ENCODE results near the gene DHRSX. TPM values are rescaled to one million over a fixed set of nuclear protein-coding genes. Genes with fewer than 3 reads are reported as not detected.

Gene DHRSX
- total and polyA plus RNA-seq, 9 of the 15 experiments (the other 6 are each of a cell fraction or from before 2014, with no cell fraction given), result 0.59 to 11.0 (median 6.2) TPM

- TF ChIP-seq SREBF2 (CRISPR knock-in tag; IDR thresholded peaks at IDR 0.05) (no peak), CCAR2 (IDR thresholded peaks at IDR 0.05; ENCODE audit: low read depth, low read length) (no peak), THRB (CRISPR knock-in tag; conservative IDR thresholded peaks at IDR 0.05) (no peak), MCM5 (IDR thresholded peaks at IDR 0.05; ENCODE audit: low read depth) (no peak), ESRRB (CRISPR knock-in tag; IDR thresholded peaks at IDR 0.05; ENCODE audit: borderline replicate concordance) (no peak)
Observed at GRCh38 chrX:2404776-2405175, 96.0 kb downstream of the DHRSX start (continued).

DNA sequence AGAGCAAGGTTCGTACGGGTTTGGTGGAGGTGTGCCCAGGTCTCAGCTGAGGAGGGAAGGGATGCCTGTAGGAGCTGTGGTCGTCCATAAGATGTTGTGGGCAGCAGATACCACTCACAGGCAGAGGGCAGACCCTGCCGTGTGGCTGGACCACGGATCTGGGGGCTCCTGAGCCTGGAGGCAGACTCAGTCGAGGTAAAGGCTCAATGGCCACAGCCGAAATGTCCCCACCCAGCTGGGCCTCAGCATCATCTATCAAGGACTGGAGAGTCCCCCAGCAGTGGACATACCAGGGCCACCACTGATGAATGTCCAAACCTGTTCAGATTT lies 98.5 kb downstream of the DHRSX start:
- no peak for ATAC-seq
- TF ChIP-seq ZNF584 (CRISPR knock-in tag; IDR thresholded peaks at IDR 0.05; ENCODE audit: low read depth) (no peak), CBX3 (IDR thresholded peaks at IDR 0.05; ENCODE audit: borderline replicate concordance in 1 of 2, low read length in 2 of 2) (no peak), CBX5 (IDR thresholded peaks at IDR 0.05; ENCODE audit: borderline replicate concordance, low read depth) (no peak), ARNT (IDR thresholded peaks at IDR 0.05) (no peak), PHB (CRISPR knock-in tag; IDR thresholded peaks at IDR 0.05) (no peak), BRF1 (IDR thresholded peaks at IDR 0.05; ENCODE audit: borderline replicate concordance, extremely low read depth, insufficient read length) (no peak), BCL6 (CRISPR knock-in tag; IDR thresholded peaks at IDR 0.05) (no peak), NCOA6 (IDR thresholded peaks at IDR 0.05) (no peak), ELF2 (CRISPR knock-in tag; IDR thresholded peaks at IDR 0.05) (no peak), KDM2B (CRISPR knock-in tag; IDR thresholded peaks at IDR 0.05) (no peak), ZSCAN32 (CRISPR knock-in tag; IDR thresholded peaks at IDR 0.05) (no peak)
- TF ChIP-seq, protein P1, sequence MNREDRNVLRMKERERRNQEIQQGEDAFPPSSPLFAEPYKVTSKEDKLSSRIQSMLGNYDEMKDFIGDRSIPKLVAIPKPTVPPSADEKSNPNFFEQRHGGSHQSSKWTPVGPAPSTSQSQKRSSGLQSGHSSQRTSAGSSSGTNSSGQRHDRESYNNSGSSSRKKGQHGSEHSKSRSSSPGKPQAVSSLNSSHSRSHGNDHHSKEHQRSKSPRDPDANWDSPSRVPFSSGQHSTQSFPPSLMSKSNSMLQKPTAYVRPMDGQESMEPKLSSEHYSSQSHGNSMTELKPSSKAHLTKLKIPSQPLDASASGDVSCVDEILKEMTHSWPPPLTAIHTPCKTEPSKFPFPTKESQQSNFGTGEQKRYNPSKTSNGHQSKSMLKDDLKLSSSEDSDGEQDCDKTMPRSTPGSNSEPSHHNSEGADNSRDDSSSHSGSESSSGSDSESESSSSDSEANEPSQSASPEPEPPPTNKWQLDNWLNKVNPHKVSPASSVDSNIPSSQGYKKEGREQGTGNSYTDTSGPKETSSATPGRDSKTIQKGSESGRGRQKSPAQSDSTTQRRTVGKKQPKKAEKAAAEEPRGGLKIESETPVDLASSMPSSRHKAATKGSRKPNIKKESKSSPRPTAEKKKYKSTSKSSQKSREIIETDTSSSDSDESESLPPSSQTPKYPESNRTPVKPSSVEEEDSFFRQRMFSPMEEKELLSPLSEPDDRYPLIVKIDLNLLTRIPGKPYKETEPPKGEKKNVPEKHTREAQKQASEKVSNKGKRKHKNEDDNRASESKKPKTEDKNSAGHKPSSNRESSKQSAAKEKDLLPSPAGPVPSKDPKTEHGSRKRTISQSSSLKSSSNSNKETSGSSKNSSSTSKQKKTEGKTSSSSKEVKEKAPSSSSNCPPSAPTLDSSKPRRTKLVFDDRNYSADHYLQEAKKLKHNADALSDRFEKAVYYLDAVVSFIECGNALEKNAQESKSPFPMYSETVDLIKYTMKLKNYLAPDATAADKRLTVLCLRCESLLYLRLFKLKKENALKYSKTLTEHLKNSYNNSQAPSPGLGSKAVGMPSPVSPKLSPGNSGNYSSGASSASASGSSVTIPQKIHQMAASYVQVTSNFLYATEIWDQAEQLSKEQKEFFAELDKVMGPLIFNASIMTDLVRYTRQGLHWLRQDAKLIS (CRISPR knock-in tag; IDR thresholded peaks at IDR 0.05), result no peak

More for the DNA sequence above, 98.5 kb downstream of the DHRSX start:
- H2AFZ ChIP-seq (ENCODE audit: low read depth, low read length), result no peak overlapping the region
- no peaks in the 10 kb centered on the region for H3K4me1 ChIP-seq (replicated peaks in 1 of 2; ENCODE audit: control insufficient read depth in 2 of 2, insufficient read depth in 2 of 2, low read length in 2 of 2)
- no peak overlapping the region for H3K4me2 ChIP-seq (ENCODE audit: insufficient read depth, low read length)
- intact Hi-C loops (cut with micrococcal nuclease), result no loop called here
- BruUV-seq (replicated peaks), result no TSS peak
- H3K27me3 ChIP-seq (ENCODE audit: control insufficient read depth in 2 of 2, insufficient read depth in 2 of 2, low read length in 2 of 2), result no peaks in the 10 kb centered on the region
- FAIRE-seq, result no peak
- peaks cover 4% of the 10 kb centered on the region; the same call in 1 of the 3 replicates for H3K36me3 ChIP-seq (ENCODE audit: control insufficient read depth, insufficient read depth, low read length)
- H3K4me3 ChIP-seq, result no peak overlapping the region
- ChIA-PET POLR2A (no interaction called here), CTCF (ENCODE audit: low intra/inter-chr PET ratio) (no interaction called here)
- WGBS (ENCODE audit: insufficient coverage, low coverage, missing lambda C conversion rate), result 56% methylated on average over 4 of the region's 7 CpGs
- in situ Hi-C loops (cut with MboI), result no loop called here
- no peak overlapping the region for H3K27ac ChIP-seq (ENCODE audit: extremely low read depth, low read depth, low read length)
- no peak overlapping the region for H3K9ac ChIP-seq (ENCODE audit: insufficient read depth in 1 of 2, low read depth in 2 of 2, low read length in 2 of 2)
- peaks cover 3% of the 10 kb centered on the region for H3K9me3 ChIP-seq (replicated peaks; ENCODE audit: control insufficient read depth, insufficient read depth, low read depth, low read length)
- no peaks in the 10 kb centered on the region for H3K79me2 ChIP-seq (ENCODE audit: control insufficient read depth, insufficient read depth, low read length)
- no peaks in the 10 kb centered on the region for H3K9me1 ChIP-seq (ENCODE audit: control insufficient read depth, insufficient read depth, low read length)
- DNase-seq (ENCODE audit: extremely low read depth in 1 of 4, low spot score in 3 of 4), result no peak
- no peaks in the 10 kb centered on the region for H4K20me1 ChIP-seq (replicated peaks; ENCODE audit: control insufficient read depth, insufficient read depth, low read length)
